Activated effector memory CD4-positive, alpha-beta T cell treated with Interleukin-2 at 50 U/mL for 16 hours (primary cell): ENCODE results near the gene AGAP2.
"Not testable (repeated sequence)": the region's sequence is repeated elsewhere in the genome, so short reads cannot be mapped to it uniquely, and the experiment has no call there.

ENCODE experiments used
- DNase-seq: peaks from one replicate; pipeline ENCODE4 v3.0.0-alpha.2; 2020

The AGAP2 gene

DNA sequence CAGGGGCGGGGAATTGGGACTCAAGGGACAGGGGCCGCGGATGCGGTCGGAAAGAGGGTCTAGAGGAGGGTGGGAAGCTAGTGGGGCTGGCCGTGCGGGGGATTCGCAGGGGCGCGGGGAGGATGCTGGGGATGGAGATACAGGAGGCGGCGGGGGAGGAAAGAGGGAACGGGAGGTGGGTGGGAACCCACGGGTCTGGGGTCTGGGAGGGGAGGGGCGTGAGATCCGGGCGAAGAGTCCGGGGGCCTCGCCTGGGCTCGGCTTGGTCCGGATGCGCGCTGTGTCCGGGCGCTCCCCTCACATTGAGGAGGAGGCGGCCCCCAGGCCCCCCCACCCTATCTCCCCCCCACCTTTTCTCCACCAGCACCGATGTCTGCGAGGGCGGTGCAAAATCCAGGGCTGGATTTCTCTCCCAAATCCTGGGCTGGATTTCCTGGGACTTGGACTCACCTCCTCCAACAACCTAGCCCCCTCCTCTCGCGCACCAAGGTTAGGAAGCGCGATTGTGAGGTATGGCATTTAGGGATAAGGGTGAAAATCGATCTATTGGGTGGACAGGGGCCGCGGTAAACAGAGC lies at the start of gene AGAP2:
Gene AGAP2 (minus strand): TSS at position 82 of the 577 bp plus-strand sequence. CDS start 496 bp downstream, outside the sequence.
- no peak for DNase-seq

- DNase-seq: no peak
These were observed 45.3 kb upstream of the AGAP2 start for GRCh38 chr12:57783861-57784260.

GRCh38 chr12:57783466-57783801 lies 44.9 kb upstream of the AGAP2 start:
- DNase-seq: no peak

DNA sequence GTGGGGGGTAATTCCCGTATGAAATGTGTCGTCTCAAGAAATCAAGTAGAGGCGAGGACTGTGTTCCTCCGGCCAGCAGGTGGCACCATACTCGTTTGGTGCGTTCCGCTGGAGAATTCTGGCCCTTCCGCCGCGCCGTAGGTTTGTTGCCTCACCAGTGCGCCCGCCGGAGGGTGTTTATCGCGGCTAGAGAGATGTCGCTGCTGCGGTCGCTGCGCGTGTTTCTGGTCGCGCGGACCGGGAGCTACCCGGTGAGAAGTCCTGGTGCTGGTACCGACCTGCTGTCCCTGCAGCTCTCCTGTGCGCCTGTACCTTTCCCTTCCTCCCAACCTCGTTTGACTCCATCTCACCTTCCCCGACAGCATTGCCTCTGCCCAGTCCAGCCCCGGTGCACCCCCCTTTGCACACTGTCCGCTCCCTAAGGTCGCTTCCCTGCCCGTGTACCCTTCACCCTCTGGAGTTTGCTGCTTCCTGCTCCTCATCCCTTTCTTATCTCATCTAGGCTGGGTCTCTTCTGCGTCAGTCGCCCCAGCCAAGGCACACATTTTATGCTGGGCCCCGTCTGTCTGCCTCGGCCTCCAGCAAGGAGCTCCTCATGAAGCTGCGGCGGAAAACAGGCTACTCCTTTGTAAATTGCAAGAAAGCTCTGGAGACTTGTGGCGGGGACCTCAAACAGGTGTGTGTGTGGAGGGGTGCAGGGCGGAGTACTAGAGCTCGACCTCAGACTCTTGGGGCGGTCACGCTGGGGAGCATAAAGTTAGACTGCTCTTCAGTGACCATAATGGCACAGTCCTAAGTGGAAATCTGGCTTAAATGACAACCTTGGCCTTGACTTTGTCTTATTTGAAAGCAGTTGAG lies 44.3 kb upstream of the AGAP2 start, which contains the start of gene TSFM:
Gene TSFM (plus strand): TSS at position 180 of the 858 bp plus-strand sequence. CDS start 15 bp downstream, at position 195.
- peak; percentile 93 for DNase-seq

GRCh38 chr12:57782243-57782607 lies 43.7 kb upstream of the AGAP2 start:
- DNase-seq: no peak

DNA sequence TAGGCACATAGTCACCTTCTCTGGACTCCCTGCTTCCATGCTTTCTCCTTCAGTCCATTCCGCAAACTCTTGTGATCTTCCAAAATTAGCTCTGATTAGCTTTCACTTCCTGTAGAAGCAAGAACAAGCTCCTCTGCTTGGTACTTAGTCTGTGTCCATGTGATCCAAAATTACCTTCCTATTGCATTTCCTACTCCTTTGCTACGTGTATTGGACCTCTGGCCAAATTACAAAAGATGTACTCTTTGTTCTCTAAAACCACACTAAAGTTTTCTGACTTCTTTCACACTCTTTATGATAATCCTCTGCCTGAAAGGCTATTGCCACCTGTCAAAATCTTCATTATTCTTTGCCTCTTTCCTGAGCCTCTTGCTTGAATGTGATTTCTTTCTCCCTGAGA lies 43.3 kb upstream of the AGAP2 start:
- DNase-seq: no peak

GRCh38 chr12:57781244-57781643 lies 42.7 kb upstream of the AGAP2 start:
- no peak for DNase-seq

DNA sequence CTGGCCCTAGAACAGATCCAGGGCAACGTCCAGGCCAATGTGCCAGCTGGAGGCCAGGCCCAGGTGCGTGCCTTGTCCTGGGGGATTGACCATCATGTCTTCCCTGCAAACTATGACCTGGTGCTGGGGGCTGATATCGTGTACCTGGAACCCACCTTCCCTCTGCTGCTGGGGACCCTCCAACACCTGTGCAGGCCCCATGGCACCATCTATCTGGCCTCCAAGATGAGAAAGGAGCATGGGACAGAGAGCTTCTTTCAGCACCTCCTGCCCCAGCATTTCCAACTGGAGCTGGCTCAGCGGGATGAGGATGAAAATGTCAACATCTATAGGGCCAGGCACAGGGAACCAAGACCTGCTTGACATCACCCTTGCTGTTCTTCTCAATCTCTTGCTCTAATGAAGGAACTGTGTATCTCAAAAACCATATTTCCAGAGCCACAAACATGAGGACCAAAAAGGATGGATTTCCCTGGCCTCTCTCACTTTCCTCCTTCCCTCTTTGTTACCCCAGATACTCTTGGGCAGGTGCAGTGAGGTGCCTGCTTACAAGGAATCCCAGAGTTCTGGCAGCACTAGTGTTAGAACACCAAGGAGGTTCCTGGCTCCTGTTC lies 41.8 kb upstream of the AGAP2 start:
- DNase-seq: no peak

- no peak for DNase-seq
These were observed 41.2 kb upstream of the AGAP2 start for GRCh38 chr12:57779736-57780135.

DNA sequence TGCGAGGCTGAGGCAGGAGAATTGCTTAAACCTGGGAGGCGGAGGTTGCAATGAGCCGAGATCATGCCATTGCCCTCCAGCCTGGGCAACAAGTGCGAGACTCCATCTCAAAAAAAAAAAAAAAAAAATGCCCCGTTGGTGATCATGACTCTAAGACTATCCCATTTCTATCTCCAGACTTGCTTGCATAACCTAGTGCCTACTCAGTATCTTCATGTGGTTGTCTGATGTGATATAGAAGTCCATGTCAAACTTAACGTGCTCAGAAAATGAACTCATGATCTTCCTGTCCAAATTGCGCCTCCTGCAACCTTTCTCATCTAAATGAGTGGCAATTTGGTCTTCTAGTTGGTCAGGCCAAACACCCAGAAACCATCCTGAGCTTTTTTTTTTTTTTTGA lies 39.4 kb upstream of the AGAP2 start:
- no peak for DNase-seq

DNA sequence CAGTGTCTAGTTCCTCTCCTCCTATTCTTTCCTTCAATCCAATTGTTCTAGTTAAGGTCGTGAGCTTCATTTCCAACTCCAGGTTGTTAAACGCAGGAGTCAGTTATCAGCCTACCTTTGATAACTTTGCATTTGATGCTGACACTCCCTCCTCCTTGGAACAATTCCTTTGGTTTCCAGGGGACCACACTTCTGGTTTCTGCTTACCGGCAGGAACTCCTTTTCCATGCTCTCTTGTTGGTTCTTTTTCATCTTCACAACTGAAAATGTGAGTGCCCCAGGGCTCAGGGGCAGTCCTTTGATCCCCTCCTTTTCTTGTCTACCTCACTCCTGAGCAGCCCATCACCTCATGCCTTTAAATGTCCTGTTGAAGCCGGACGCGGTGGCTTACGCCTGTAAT lies 38.8 kb upstream of the AGAP2 start:
- no peak for DNase-seq

- no peak for DNase-seq
These were observed 37.7 kb upstream of the AGAP2 start for GRCh38 chr12:57776247-57776587.

- no peak for DNase-seq
These were observed 37.2 kb upstream of the AGAP2 start for GRCh38 chr12:57775563-57776246.

DNA sequence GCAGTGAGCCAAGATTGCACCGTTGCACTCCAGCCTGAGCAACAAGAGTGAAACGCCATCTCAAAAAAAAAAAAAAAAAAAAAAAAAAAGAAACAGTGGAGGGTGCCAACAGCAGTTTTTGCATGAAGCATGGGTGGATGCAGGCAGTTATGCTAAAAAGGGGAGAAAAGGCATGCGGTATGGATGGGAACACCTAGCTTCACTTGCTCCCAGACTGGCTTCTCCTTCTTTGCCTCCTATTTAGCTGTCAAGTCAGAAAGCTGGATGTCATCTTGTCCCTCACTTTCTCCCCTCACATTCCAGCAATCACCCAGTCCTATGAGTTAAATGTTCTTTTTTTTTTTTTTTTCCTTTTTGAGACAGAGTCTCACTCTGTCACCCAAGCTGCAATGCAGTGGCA lies 36.5 kb upstream of the AGAP2 start:
- no peak for DNase-seq

DNA sequence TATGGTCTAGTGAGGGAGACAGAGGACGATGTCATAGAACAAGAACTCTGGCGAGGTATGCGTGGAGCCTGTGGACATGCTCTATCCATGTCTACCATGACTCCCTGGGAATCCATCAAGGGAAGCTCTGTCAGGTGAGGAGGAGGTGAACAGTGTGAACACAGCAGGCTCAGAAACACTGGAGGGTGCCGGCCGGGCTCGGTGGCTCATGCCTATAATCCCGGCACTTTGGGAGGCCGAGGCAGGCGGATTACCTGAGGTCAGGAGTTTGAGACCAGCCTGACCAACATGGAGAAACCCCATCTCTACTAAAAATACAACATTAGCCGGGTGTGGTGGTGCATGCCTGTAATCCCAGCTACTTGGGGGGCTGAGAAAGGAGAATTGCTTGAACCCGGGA lies 36.1 kb upstream of the AGAP2 start:
- DNase-seq: not testable (repeated sequence)

- no peak for DNase-seq
These were observed 34.1 kb upstream of the AGAP2 start, which contains the start of gene EEF1AKMT3 for GRCh38 chr12:57772429-57773322. TSS of gene EEF1AKMT3 (plus strand) at chr12:57772614. CDS start at chr12:57772725, 111 bp downstream.

GRCh38 chr12:57771873-57772428 lies 33.4 kb upstream of the AGAP2 start, which contains the start of gene METTL1:
TSS of gene METTL1 (minus strand) at chr12:57772105. CDS start at chr12:57772083, 22 bp downstream.
- DNase-seq: peak; percentile 84

DNA sequence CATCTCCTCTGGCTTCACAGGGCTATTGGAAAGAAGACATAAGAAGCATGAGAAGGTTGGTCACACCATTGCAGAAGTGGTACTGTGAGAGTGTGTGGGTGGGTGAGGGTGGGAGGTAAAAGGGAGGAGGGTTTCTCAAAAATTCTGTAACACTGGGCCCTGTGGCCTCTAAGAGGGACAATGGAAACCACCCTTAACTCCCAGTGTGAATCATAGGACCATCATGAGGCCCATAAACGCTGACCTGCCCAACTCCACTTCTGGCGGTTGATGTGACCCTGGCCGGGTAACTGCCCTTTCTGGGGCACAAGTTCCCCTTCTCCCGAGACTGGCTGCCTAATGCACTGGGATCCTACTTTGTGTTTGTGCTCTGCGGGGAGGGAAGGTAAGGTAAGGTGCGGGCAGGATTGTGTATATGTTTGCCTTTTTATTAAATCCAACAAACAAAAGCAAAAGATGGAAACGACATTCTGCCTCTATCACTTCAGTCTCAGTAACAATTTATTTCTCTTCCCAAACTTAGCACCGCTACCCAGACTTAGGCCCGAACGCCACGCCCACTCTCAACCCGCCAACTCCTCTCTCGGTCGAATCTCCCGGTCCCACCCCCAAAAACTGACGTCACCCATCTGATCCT lies 32.8 kb upstream of the AGAP2 start:
- peak; percentile 69 for DNase-seq

DNA sequence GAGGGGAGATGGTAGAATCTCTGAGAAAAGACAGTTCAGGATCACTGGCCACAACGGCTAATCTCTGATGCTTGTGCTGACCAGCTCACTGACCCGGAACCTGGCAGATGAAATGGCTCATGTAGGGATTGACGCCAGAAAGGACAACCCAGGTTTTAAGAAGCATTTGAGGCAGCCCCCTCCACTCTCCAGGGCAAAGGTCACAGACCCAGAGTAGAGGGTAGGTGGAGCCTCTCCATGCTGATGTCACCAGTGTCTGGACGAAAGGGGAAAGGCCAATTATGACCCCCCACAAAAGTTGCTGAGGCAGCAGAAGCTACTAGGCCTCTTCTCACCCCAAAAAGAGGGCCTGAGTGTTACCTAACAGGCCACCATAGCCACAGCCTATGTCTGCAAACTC lies 32.2 kb upstream of the AGAP2 start:
- no peak for DNase-seq

GRCh38 chr12:57769594-57769993 lies 31.1 kb upstream of the AGAP2 start:
- DNase-seq: no peak

- DNase-seq: no peak
These were observed 29.3 kb upstream of the AGAP2 start for GRCh38 chr12:57767876-57768275.
